Transverse colon (tissue), 4 donors: ENCODE data around the gene C22orf31. TPM values are rescaled to one million over a fixed set of nuclear protein-coding genes. Genes with fewer than 3 reads are reported as not detected.
"Not testable (repeated sequence)": the region's sequence is repeated elsewhere in the genome, so short reads cannot be mapped to it uniquely, and the experiment has no call there.

Source experiments
- DNase-seq: peaks from one replicate; pipeline ENCODE4 v3.0.0-alpha.2; 2019
- H3K27ac ChIP-seq, 4 donors: fragments of 200-600 bp; sonication (generic); 2 replicates each; pipeline ENCODE4 v1.5.1; 2016 to 2018; ENCODE audit warnings: inconsistent platforms in 4 of 4
- H3K27me3 ChIP-seq: fragments of 200-600 bp; sonication (generic); 2 replicates; pipeline ENCODE4 v1.5.1; 2017; ENCODE audit warnings: inconsistent platforms
- H3K36me3 ChIP-seq, 4 donors: fragments of 200-600 bp; sonication (generic); 2 replicates each; pipeline ENCODE4 v1.5.1; 2017 to 2019; ENCODE audit warnings: inconsistent platforms in 4 of 4
- H3K4me1 ChIP-seq, 4 donors: fragments of 200-600 bp; sonication (generic); 2 replicates each; pipeline ENCODE4 v1.5.1; 2017 to 2020; ENCODE audit warnings: inconsistent platforms in 4 of 4
- H3K4me3 ChIP-seq, 4 donors: fragments of 200-600 bp; sonication (generic); 1 replicate in 1 of 4; 2 replicates in 3 of 4; pipeline versions ENCODE4 v1.5.1 to v1.6.1; 2017 to 2019; ENCODE audit warnings: inconsistent platforms in 4 of 4
- H3K9me3 ChIP-seq, 2 donors: fragments of 200-600 bp; sonication (generic); 2 replicates each; pipeline ENCODE4 v1.5.1; 2017 to 2019; ENCODE audit warnings: inconsistent platforms in 2 of 2
- EP300 ChIP-seq: sonication (generic); formaldehyde crosslinking; IDR thresholded peaks from one replicate; pipeline ENCODE4 v1.6.1; 2017; ENCODE audit warnings: antibody characterized with exemption, low read depth
- POLR2A ChIP-seq: fragments of 450-650 bp; IDR thresholded peaks from one replicate; pipeline ENCODE4 v1.6.1; 2016; ENCODE audit warnings: antibody characterized with exemption, mild to moderate bottlenecking, moderate library complexity
- POLR2AphosphoS5 ChIP-seq, 3 donors: sonication (generic); formaldehyde crosslinking; IDR thresholded peaks; one replicate each; pipeline ENCODE4 v1.6.1; 2016; ENCODE audit warnings: antibody characterized with exemption in 3 of 3
- WGBS, 2 donors: methylation state at CpG; one replicate each; pipeline ENCODE4 v1.1.5; 2018; ENCODE audit warnings: low coverage in 1 of 2; 5-methylcytosine and 5-hydroxymethylcytosine counted together
- in situ Hi-C, 4 donors: fragments of 200-750 bp; cut with MboI; loops; one replicate each; pipeline versions ENCODE4 v1.15.0 to v1.15.1; 2017; ENCODE audit warnings: low sequenced_read_pairs in 3 of 4, low pct_ligation_motif_present in 1 of 4, low pct_unique_long_range_greater_than_20kb in 1 of 4
- intact Hi-C: fragments of 100-400 bp; cut with DNase I; formaldehyde crosslinking; loops from one replicate; pipeline ENCODE4 v1.15.1; 2023; ENCODE audit warnings: low total_unique reads
- total RNA-seq, 4 donors: library from RNA; depleted of rRNA; stranded (reverse); fragments of >200 nt; gene quantifications; one replicate each; pipeline ENCODE4 v1.1.0, GENCODE V29; 2016
- TF ChIP-seq, protein P1 (sequence below), 5 experiments: fragments of 200-600 bp in 3 of 5; fragments of 450-650 bp in 2 of 5; sonication (generic) in 3 of 5; IDR thresholded peaks; 1 replicate in 2 of 5; 2 replicates in 3 of 5; pipeline ENCODE4 v1.5.1; 2016 to 2017; ENCODE audit warnings: antibody characterized with exemption in 5 of 5, inconsistent platforms in 3 of 5, mild to moderate bottlenecking in 2 of 5, moderate library complexity in 1 of 5

Gene C22orf31
- total RNA-seq, 4 donors from 2014 or later, result not detected

DNA sequence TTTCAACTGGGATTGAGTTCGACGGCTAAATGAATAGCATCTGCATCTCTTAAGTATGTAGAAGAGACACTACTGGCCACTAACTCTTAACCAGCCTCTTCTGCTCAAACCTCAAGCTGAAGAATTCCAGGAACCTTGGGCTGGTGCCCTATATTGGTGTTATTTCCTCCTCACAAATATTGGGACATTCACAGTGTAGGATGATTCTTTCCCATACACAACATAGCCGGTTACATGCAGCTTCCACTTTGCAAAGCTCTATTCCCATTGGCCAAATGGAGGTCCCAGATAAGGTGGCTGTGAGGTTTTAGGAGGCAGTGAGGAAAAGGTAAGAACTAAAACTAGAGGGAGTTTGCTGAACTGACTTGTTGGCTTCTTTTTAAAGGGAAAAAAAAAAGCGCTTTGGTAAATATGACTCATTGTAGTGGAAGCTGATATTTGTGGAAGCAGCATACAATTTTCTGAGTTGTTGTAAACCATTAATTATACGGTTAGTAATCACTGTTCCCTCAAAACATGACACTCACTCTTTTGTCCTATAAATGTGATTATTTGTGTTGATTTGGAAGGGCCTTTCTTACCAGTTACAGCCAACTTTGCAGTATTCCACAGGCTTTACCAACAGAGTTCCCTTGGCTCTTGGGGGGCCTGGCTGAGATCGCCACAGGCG is 17.6 kb downstream of the C22orf31 start:
- Histone ChIP-seq H3K27me3 (no peaks in the 10 kb centered on the region), H3K36me3 (no peaks in the 10 kb centered on the region)
- intact Hi-C loops, result no loop called here

DNA sequence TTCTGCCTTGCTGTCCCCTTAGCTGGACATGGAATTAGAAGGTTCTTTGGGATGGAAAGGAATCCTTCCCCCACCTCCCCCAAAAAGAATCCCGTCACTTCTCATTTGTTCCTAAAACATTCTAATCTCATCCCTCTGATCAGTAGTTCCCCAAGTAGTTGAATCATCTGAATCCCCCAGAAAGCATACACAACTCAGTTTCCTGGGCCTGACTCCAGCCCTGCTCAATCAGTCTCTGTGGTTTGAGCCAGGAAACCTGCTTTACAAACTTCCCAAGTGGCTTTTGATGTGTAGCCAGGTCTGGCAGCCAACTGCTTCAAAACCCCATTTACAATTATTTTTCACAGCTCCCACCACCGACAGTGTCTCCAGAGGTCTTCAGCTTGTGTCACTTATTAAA is 20.2 kb downstream of the C22orf31 start:
- Histone ChIP-seq H3K9me3 (no peaks in the 10 kb centered on the region), H3K36me3 (no peaks in the 10 kb centered on the region), H3K27me3 (no peaks in the 10 kb centered on the region), H3K4me1 (peaks cover 7 to 34% (median 19%) of the 10 kb centered on the region in 4 donors), H3K4me3 (no peak overlapping the region), H3K27ac (peak overlapping the region in 1 of 4 donors; percentile 22)
- WGBS, 2 donors, result 33 to 36% methylated on average over 2 of the region's 2 CpGs
- intact Hi-C loops, result no loop called here
- no peak for DNase-seq
- TF ChIP-seq, protein P1, sequence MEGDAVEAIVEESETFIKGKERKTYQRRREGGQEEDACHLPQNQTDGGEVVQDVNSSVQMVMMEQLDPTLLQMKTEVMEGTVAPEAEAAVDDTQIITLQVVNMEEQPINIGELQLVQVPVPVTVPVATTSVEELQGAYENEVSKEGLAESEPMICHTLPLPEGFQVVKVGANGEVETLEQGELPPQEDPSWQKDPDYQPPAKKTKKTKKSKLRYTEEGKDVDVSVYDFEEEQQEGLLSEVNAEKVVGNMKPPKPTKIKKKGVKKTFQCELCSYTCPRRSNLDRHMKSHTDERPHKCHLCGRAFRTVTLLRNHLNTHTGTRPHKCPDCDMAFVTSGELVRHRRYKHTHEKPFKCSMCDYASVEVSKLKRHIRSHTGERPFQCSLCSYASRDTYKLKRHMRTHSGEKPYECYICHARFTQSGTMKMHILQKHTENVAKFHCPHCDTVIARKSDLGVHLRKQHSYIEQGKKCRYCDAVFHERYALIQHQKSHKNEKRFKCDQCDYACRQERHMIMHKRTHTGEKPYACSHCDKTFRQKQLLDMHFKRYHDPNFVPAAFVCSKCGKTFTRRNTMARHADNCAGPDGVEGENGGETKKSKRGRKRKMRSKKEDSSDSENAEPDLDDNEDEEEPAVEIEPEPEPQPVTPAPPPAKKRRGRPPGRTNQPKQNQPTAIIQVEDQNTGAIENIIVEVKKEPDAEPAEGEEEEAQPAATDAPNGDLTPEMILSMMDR (IDR thresholded peaks at IDR 0.05), result no peak
- TF ChIP-seq EP300 (no peak), POLR2AphosphoS5 (IDR thresholded peaks at IDR 0.05) (no peak), POLR2A (no peak)
- in situ Hi-C loops, result loop anchor here (10.0 to 25.0 kb wide), 4 partner anchors 187 to 979 kb away; no protein-coding TSS in a partner anchor

More for the DNA sequence above, 17.6 kb downstream of the C22orf31 start:
- 82 to 97% methylated on average over 3 to 7 of the region's 7 CpGs for WGBS, 2 donors
- H3K4me1 ChIP-seq, result peaks cover 4 to 12% (median 8%) of the 10 kb centered on the region in 4 donors
- H3K9me3 ChIP-seq, result no peaks in the 10 kb centered on the region
- no peak overlapping the region for H3K4me3 ChIP-seq
- in situ Hi-C loops, result loop anchor here (10.0 to 25.0 kb wide), 4 partner anchors 189 to 982 kb away; no protein-coding TSS in a partner anchor
- peak overlapping the region; percentile 52 to 67 (median 62) for H3K27ac ChIP-seq
- DNase-seq, result no peak
- TF ChIP-seq, protein P1 (IDR thresholded peaks at IDR 0.05), result no peak
- TF ChIP-seq EP300 (no peak), POLR2AphosphoS5 (IDR thresholded peaks at IDR 0.05) (no peak), POLR2A (no peak)

DNA sequence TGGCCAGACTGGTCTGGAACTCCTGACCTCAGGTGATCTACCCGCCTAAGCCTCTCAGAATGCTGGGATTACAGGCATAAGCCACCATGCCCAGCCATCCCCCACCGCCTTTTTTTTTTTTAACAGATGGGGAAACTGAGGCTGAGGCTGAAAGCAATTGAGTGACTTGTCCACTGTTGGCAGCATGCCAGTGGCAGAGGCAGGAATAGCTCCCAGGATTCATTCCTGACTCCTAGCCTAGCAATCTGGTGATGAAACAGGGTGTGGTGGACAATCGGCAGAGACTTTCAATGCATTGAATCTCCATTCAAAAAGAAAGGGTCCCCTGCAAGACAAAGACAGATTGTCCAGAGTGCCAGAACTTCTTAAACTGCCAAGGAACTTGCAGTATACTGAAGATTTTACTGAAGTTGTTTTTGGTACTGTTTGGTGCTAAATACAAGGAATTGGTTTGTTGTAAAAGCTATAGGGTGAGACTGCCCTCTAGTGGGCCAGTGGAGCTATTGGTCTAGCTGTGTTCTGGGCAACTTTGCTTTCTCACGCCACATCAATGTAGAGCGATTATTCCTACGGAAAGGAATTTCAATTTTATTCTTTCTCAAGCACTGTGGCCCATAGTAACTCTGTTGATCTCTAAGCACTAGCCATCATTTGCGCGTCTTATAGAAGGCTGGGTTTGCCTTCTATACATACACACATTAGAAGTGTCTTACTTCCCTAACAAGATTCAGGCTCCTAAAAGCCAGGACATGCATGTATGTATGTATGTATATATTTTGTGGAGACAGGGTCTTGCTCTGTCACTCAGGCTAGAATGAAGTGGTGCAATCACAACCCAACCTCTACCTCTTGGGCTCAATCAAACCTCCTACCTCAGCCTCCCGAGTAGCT is 21.0 kb downstream of the C22orf31 start:
- 13 to 27% methylated on average over 4 to 9 of the region's 9 CpGs for WGBS, 2 donors
- Histone ChIP-seq H3K27ac (peak overlapping the region in 1 of 4 donors; percentile 22), H3K9me3 (no peaks in the 10 kb centered on the region), H3K36me3 (no peaks in the 10 kb centered on the region), H3K4me3 (no peak overlapping the region), H3K4me1 (peaks cover 7 to 34% (median 19%) of the 10 kb centered on the region in 4 donors), H3K27me3 (no peaks in the 10 kb centered on the region)
- DNase-seq, result peak; percentile 66
- TF ChIP-seq POLR2AphosphoS5 (IDR thresholded peaks at IDR 0.05), result peak in 1 of 3 donors; percentile 7
- TF ChIP-seq, protein P1 (IDR thresholded peaks at IDR 0.05), result peak; percentile 92 to 98 (median 96)
- TF ChIP-seq POLR2A, result no peak
- in situ Hi-C loops (loop anchor here (10.0 to 25.0 kb wide), 4 partner anchors 186 to 978 kb away; no protein-coding TSS in a partner anchor), intact Hi-C loops (loop anchor here (1.0 kb wide), 1 partner anchor 182 kb away; no protein-coding TSS in a partner anchor)

DNA sequence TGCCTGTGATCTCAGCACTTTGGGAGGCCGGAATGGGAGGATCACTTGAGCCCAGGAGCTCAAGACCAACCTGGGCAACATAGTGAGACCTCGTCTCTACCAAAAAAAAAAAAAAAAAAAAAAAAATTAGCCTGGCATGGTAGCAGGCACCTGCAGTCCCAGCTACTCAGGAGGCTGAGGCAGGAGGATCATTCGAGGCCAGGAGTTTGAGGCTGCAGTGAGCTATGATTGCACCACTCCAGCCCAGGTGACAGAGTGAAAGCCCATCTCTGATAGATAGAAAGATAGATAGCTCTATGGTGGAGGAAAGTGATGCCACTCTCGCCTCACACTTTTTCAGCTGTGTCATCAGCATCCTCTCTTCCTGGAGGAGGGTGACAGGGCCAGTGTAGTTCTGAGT is 21.9 kb downstream of the C22orf31 start:
- WGBS, 2 donors, result 60 to 100% methylated on average over 2 to 4 of the region's 4 CpGs
- not testable (repeated sequence) for H3K27me3 ChIP-seq, H3K36me3 ChIP-seq, H3K4me3 ChIP-seq, DNase-seq, H3K27ac ChIP-seq, H3K9me3 ChIP-seq
- H3K4me1 ChIP-seq, result peaks cover 7 to 34% (median 19%) of the 10 kb centered on the region in 4 donors
- in situ Hi-C loops, result loop anchor here (5.0 to 25.0 kb wide), 5 partner anchors 182 to 977 kb away; no protein-coding TSS in a partner anchor
- intact Hi-C loops, result loop anchor here (1.0 kb wide), 1 partner anchor 181 kb away; no protein-coding TSS in a partner anchor
